ENCODE measurements around the gene SCN4A. TPM values are rescaled to one million over a fixed set of nuclear protein-coding genes. Genes with fewer than 3 reads are reported as not detected.
A peak's percentile ranks its signal among the peaks of the same experiment; 100 is the strongest.
"Not testable (repeated sequence)": the region's sequence is repeated elsewhere in the genome, so short reads cannot be mapped to it uniquely, and the experiment has no call there.

SCN4A gene
- total RNA-seq, 1 donor from 2014 or later = 3.5 TPM

- DNase-seq (ENCODE audit: low spot score) = peak; percentile 7
- ATAC-seq; intact Hi-C loops (cut with DNase I): not testable (repeated sequence)
Observed at GRCh38 chr17:63904796-63905195, 67.9 kb downstream of the SCN4A start.

GRCh38 chr17:63903787-63904201, 68.9 kb downstream of the SCN4A start:
- ATAC-seq; intact Hi-C loops (cut with DNase I); DNase-seq (ENCODE audit: low spot score): not testable (repeated sequence)

GRCh38 chr17:63901971-63902370, 70.7 kb downstream of the SCN4A start:
- ATAC-seq; intact Hi-C loops (cut with DNase I): not testable (repeated sequence)

GRCh38 chr17:63898899-63899798, 73.6 kb downstream of the SCN4A start:
- DNase-seq (ENCODE audit: low spot score) = peak; percentile 32
- ATAC-seq = peak; percentile 44
- intact Hi-C loops (cut with DNase I) = not testable (repeated sequence)

More at GRCh38 chr17:63901971-63902370, 70.7 kb downstream of the SCN4A start:
- DNase-seq (ENCODE audit: low spot score) = not testable (repeated sequence)

- ATAC-seq; intact Hi-C loops (cut with DNase I): not testable (repeated sequence)
- DNase-seq (ENCODE audit: low spot score) = peak; percentile 55
Observed at GRCh38 chr17:63896524-63897354, 76.0 kb downstream of the SCN4A start, which contains the start of gene CSH1. CSH1 (minus strand) TSS chr17:63896574; CDS start chr17:63896511, 63 bp downstream.

GRCh38 chr17:63894821-63895220, 77.9 kb downstream of the SCN4A start:
- ATAC-seq; DNase-seq (ENCODE audit: low spot score); intact Hi-C loops (cut with DNase I): not testable (repeated sequence)

- ATAC-seq; DNase-seq (ENCODE audit: low spot score); intact Hi-C loops (cut with DNase I): not testable (repeated sequence)
Observed at GRCh38 chr17:63894021-63894420, 78.7 kb downstream of the SCN4A start.

- DNase-seq (ENCODE audit: low spot score); ATAC-seq; intact Hi-C loops (cut with DNase I): not testable (repeated sequence)
Observed at GRCh38 chr17:63892316-63893037, 80.2 kb downstream of the SCN4A start.

GRCh38 chr17:63889026-63889848, 83.5 kb downstream of the SCN4A start:
- DNase-seq (ENCODE audit: low spot score); intact Hi-C loops (cut with DNase I): not testable (repeated sequence)
- ATAC-seq = peak; percentile 85

Other genes with a start within 250 kb of the SCN4A start
- 54.3 TPM for gene STRADA, start 231.1 kb downstream of the SCN4A start, total RNA-seq
- 74.0 TPM for gene CCDC47, start 199.3 kb downstream of the SCN4A start, total RNA-seq
- 139 TPM for gene DDX42, start 198.7 kb downstream of the SCN4A start, total RNA-seq
- gene PSMC5, start 145.5 kb downstream of the SCN4A start, total RNA-seq = 77.1 TPM
- gene FTSJ3, start 145.3 kb downstream of the SCN4A start, total RNA-seq = 41.9 TPM
- gene SMARCD2, start 130.2 kb downstream of the SCN4A start, total RNA-seq = 50.4 TPM
- gene CSH2, start 99.2 kb downstream of the SCN4A start, total RNA-seq = not detected
- gene GH2, start 91.0 kb downstream of the SCN4A start, total RNA-seq = not detected
- gene CSH1, start 76.3 kb downstream of the SCN4A start, total RNA-seq = not detected
- gene CSHL1, start 61.7 kb downstream of the SCN4A start, total RNA-seq = not detected
- not detected for gene GH1, start 54.1 kb downstream of the SCN4A start, total RNA-seq
- 5.3 TPM for gene CD79B, start 40.6 kb downstream of the SCN4A start, total RNA-seq
- gene PRR29, start 25.4 kb upstream of the SCN4A start, total RNA-seq = 1.0 TPM
- gene ICAM2, start 47.7 kb upstream of the SCN4A start, total RNA-seq = 38.2 TPM
- 22.2 TPM for gene ERN1, start 157.2 kb upstream of the SCN4A start, total RNA-seq

Measured in sciatic nerve (tissue), 2 donors.